Left ventricle myocardium inferior (tissue), 1 donor: ENCODE measurements around the gene KNDC1. TPM values are rescaled to one million over a fixed set of nuclear protein-coding genes. Genes with fewer than 3 reads are reported as not detected.

Experiments used
- DNase-seq: peaks from one replicate; pipeline ENCODE4 v3.0.0-alpha.2; 2020
- H3K27ac ChIP-seq: fragments of 200-600 bp; replicated peaks from 2 replicates; pipeline ENCODE4 v1.8.0; 2021
- H3K27me3 ChIP-seq: fragments of 200-600 bp; 2 replicates; pipeline ENCODE4 v1.8.0; 2021; ENCODE audit warnings: low read depth
- H3K36me3 ChIP-seq: fragments of 200-600 bp; 2 replicates; pipeline ENCODE4 v1.8.0; 2021
- H3K4me1 ChIP-seq: fragments of 200-600 bp; 2 replicates; pipeline ENCODE4 v1.8.0; 2021
- H3K4me3 ChIP-seq: fragments of 200-600 bp; 2 replicates; pipeline ENCODE4 v1.8.0; 2021; ENCODE audit warnings: mild to moderate bottlenecking, moderate library complexity
- H3K9me3 ChIP-seq: fragments of 200-600 bp; replicated peaks from 2 replicates; pipeline ENCODE4 v1.8.0; 2021
- intact Hi-C: fragments of 100-400 bp; cut with micrococcal nuclease; formaldehyde crosslinking; loops from one replicate; pipeline ENCODE4 v1.11.0; 2022
- total RNA-seq: library from RNA; stranded (reverse); fragmentation: NEBNext Ultra II Directional; extraction: Animal tissue kit (Norgen Biotek cat#: 25700); gene quantifications from one replicate; pipeline ENCODE4 v1.2.1, GENCODE V29; 2021
- TF ChIP-seq, protein P1 (sequence below): fragments of 200-600 bp; IDR thresholded peaks from 2 replicates; pipeline ENCODE4 v1.8.0; 2021; ENCODE audit warnings: antibody characterized with exemption, mild to moderate bottlenecking, borderline replicate concordance
- donor health status: DM: no; HTN: yes; CAD: no; lungs with severe emphysema.

KNDC1 gene
- total RNA-seq, 1 donor from 2014 or later = 0.11 TPM

DNA sequence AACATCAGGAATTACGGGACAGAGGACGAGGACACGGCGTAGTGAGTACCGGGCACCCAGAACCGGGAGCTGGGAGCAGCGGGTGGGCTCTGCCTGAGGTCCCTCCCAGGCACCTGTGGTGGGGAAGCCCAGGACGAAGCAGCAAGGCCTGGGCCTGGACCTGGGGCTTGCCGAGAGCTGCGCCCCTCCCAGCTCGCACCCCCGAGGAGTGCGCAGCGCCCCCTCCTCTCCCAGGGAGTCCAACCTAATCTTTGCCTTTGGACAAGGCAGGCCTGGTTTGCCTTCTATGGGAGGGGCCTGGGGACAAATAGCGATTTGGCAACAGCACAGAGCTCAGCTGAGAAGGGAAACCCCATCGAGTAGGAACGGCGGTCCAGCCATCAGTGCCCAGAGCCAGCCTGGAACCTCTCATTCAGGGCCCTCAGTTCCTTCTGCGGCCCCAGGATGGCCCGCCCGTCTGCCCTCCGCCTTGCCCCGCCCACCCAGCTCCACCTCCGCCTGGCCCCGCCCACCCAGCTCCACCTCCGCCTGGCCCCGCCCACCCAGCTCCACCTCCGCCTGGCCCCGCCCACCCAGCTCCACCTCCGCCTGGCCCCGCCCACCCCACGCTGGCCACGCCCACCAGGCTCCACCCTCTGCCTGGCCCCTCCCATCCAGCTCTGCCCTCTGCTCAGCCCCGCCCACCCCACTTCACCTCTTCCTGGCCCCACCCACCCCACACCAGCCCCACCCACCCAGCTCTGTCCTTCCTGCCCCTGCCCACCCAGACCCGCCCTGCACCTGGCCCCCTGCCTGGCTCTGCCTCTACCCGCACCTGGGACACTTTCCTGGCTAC, 32.5 kb upstream of the KNDC1 start:
- Histone ChIP-seq H3K27ac (no peak overlapping the region), H3K36me3 (no peaks in the 10 kb centered on the region), H3K4me3 (no peak overlapping the region), H3K27me3 (peaks cover 53% of the 10 kb centered on the region), H3K4me1 (peaks cover 4% of the 10 kb centered on the region), H3K9me3 (no peaks in the 10 kb centered on the region)
- DNase-seq = peak; percentile 9
- intact Hi-C loops = no loop called here
- TF ChIP-seq, protein P1, sequence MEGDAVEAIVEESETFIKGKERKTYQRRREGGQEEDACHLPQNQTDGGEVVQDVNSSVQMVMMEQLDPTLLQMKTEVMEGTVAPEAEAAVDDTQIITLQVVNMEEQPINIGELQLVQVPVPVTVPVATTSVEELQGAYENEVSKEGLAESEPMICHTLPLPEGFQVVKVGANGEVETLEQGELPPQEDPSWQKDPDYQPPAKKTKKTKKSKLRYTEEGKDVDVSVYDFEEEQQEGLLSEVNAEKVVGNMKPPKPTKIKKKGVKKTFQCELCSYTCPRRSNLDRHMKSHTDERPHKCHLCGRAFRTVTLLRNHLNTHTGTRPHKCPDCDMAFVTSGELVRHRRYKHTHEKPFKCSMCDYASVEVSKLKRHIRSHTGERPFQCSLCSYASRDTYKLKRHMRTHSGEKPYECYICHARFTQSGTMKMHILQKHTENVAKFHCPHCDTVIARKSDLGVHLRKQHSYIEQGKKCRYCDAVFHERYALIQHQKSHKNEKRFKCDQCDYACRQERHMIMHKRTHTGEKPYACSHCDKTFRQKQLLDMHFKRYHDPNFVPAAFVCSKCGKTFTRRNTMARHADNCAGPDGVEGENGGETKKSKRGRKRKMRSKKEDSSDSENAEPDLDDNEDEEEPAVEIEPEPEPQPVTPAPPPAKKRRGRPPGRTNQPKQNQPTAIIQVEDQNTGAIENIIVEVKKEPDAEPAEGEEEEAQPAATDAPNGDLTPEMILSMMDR = no peak

DNA sequence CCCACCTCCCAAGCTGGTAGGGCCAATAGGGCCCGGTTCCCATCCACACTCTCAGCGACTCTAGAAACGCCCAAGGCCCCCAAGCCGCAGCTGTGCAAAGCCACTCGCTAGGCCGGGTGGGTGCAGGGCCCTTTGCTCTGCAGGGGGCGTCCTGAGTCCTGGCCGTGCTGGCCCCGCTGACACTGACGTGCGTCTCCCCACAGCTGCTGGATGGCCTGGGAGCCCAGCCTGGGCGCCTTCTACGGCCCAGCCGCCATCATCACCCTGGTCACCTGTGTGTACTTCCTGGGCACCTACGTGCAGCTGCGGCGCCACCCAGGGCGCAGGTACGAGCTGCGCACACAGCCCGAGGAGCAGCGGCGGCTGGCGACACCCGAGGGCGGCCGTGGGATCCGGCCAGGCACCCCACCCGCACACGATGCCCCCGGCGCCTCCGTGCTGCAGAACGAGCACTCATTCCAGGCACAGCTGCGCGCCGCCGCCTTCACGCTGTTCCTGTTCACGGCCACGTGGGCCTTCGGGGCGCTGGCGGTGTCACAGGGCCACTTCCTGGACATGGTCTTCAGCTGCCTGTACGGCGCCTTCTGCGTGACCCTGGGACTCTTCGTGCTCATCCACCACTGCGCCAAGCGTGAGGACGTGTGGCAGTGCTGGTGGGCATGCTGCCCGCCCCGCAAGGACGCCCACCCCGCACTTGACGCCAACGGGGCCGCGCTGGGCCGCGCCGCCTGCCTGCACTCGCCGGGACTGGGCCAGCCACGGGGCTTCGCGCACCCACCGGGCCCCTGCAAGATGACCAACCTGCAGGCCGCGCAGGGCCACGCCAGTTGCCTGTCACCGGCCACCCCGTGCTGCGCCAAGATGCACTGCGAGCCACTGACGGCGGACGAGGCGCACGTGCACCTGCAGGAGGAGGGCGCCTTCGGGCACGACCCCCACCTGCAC, 31.6 kb upstream of the KNDC1 start:
- Histone ChIP-seq H3K4me1 (peaks cover 4% of the 10 kb centered on the region), H3K4me3 (no peak overlapping the region), H3K36me3 (no peaks in the 10 kb centered on the region), H3K27ac (no peak overlapping the region), H3K27me3 (peaks cover 46% of the 10 kb centered on the region), H3K9me3 (no peaks in the 10 kb centered on the region)
- peak; percentile 9 for DNase-seq
- TF ChIP-seq, protein P1 = no peak
- intact Hi-C loops = no loop called here

DNA sequence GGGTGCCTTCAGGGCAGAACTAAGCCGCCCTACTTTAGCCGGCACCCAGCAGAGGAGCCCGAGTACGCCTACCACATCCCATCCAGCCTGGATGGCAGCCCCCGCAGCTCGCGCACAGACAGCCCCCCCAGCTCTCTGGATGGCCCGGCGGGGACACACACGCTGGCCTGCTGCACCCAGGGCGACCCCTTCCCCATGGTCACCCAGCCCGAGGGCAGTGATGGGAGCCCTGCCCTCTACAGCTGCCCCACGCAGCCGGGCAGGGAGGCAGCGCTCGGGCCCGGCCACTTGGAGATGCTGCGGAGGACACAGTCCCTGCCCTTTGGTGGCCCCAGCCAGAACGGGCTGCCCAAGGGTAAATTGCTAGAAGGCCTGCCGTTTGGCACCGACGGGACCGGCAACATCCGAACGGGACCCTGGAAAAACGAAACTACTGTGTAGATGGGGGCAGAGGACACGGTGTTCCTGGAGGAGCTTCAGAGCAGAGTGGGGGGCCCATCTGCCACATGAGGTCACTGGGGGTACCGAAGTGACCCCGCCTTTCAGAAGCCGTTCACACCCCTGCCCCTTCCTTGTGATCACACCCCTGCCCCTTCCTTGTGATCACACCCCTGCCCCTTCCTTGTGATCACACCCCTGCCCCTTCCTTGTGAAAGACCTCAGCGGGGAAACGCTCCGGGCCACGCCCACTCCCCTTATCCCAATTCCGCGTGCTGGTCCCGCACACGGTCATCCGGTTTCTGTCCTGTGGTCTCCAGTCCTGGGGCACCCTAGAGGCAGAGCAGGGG, 30.8 kb upstream of the KNDC1 start:
- Histone ChIP-seq H3K4me3 (no peak overlapping the region), H3K27me3 (peaks cover 37% of the 10 kb centered on the region), H3K36me3 (no peaks in the 10 kb centered on the region), H3K9me3 (no peaks in the 10 kb centered on the region), H3K4me1 (peaks cover 4% of the 10 kb centered on the region), H3K27ac (no peak overlapping the region)
- peak; percentile 10 for DNase-seq
- TF ChIP-seq, protein P1 = no peak
- intact Hi-C loops = no loop called here

DNA sequence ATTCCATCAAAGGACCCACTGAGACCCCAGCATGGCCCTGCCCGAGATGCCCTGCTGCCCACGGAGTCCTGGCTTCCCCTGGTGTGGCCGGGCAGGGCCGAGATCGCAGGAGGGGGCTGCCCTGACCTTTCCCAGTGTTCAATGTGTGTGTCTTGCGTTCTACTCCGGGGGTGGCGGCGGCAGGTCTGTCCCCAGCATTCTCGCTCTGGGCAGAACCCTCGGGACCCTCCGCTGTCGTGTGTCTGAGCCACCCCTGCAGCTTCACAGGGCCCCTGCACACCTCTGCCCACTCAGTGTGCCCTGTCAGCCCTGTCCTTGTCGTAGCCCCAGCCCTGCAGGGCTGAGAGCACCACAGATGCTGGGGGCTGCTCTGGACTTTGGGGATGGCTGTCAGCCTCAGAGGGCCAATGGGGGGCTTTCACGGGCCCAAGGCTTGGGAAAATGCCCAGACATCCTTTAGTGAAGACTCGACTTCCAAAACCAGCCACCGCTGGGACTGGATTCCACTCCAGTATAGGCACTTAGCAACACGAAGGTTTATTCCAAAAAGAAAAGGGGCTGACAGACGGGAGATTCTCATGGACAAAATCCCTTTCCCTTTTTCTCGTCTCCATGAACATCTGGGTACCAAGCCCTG, 30.0 kb upstream of the KNDC1 start:
- TF ChIP-seq, protein P1 = no peak

DNA sequence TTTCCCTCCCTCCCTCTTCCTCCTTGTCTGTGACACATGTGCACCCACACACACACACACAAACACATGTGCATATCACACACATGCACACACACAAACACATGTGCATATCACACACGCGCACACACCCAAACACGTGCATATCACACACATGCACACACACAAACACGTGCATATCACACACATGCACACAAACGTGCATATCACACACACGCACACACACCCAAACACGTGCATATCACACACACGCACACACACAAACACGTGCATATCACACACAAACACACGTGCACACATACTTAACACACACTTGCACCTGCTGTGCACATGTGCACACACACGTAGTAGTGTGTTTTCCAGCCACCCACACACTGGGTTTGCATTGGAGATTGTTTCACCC, 29.4 kb upstream of the KNDC1 start:
- H3K4me3 ChIP-seq = no peak overlapping the region
- TF ChIP-seq, protein P1 = no peak
- DNase-seq = peak; percentile 2
- intact Hi-C loops = no loop called here
- H3K27me3 ChIP-seq = peaks cover 25% of the 10 kb centered on the region
- no peak overlapping the region for H3K27ac ChIP-seq
- no peaks in the 10 kb centered on the region for H3K4me1 ChIP-seq
- H3K9me3 ChIP-seq = no peaks in the 10 kb centered on the region
- H3K36me3 ChIP-seq = no peaks in the 10 kb centered on the region

More for the DNA sequence above, 30.0 kb upstream of the KNDC1 start:
- intact Hi-C loops = no loop called here
- no peak overlapping the region for H3K27ac ChIP-seq
- H3K4me3 ChIP-seq = no peak overlapping the region
- DNase-seq = no peak
- H3K36me3 ChIP-seq = no peaks in the 10 kb centered on the region
- no peaks in the 10 kb centered on the region for H3K9me3 ChIP-seq
- H3K27me3 ChIP-seq = peaks cover 30% of the 10 kb centered on the region
- peaks cover 2% of the 10 kb centered on the region for H3K4me1 ChIP-seq
